Femur (tissue), 1 donor: Measurements from ENCODE around the gene EIF4G1.
"Not testable (repeated sequence)": the region's sequence is repeated elsewhere in the genome, so short reads cannot be mapped to it uniquely, and the experiment has no call there.

Source experiments
- DNase-seq: peaks from one replicate; pipeline ENCODE4 v3.0.0-alpha.2; 2017

Gene EIF4G1

GRCh38 chr3:184336547-184337398 lies 22.4 kb downstream of the EIF4G1 start:
- peak; percentile 54 for DNase-seq

GRCh38 chr3:184337399-184337714 lies 23.0 kb downstream of the EIF4G1 start, which contains the start of gene FAM131A:
TSS of gene FAM131A (plus strand) at chr3:184337600. CDS start at chr3:184337631, 31 bp downstream.
- peak; percentile 91 for DNase-seq

DNA sequence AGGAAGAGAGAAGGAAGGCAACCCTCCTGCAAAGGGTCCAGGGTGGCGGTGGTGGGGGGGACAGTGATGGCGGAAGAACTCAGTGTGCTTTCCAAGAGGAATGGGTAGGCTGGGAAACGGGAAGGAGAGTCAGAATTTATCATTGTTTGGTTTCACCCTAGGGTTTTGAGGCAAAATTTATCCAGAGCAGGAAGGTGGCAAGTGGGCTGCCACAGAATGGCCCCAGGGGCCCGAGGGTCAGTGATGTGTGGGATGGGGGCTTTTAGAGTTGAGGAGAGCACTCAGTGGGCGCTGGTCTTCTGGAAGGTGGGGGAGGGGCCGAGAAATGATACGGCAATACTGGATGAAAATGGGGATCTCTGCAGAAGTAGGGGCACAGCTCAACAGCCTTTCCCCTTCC lies 23.6 kb downstream of the EIF4G1 start:
- DNase-seq = no peak

DNA sequence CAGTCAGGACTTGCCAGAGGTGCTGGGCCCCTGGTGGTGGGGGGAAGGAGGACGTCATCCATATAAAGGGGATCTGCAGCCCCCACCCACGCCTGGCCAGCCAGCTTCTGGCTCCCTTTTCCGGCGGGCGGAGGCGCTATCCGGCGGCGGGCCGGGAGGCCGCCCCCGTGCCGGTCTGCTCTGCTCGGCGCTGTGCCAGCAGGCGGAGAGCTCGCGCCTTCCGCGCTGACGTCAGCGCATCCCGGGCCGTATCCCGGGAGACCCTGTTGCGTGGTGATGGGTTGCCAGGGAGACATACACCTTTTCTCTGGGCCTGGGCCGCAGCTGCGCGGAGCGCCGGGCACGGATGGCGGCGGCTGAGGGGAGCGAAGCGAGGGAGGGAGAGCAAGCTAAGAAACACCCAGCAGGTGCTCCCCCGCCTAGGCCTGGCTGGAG lies 24.1 kb downstream of the EIF4G1 start:
- DNase-seq = peak; percentile 92

DNA sequence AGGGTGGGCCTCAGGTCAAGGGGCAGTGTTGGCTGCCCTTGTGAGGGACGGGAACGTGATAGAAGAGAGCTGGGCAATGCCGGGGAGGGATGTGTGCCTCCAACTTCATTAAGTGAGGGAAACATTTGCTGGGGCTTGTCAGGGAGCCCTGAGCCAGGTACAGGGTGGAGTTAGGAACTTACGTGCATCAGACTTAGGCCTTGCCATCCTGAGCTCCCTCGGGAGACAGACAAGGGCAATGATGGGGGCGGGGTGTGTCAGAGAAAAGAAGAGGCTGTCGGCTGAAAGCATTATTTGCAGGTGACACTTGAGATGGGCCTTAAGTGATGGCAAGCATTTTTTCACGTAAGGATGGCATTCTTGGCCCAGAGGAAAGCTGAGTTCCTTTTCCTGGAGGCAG lies 24.6 kb downstream of the EIF4G1 start:
- no peak for DNase-seq

GRCh38 chr3:184339451-184340135 lies 25.2 kb downstream of the EIF4G1 start:
- DNase-seq = not testable (repeated sequence)

GRCh38 chr3:184341925-184342324 lies 27.5 kb downstream of the EIF4G1 start:
- no peak for DNase-seq

GRCh38 chr3:184343200-184343876 lies 28.9 kb downstream of the EIF4G1 start:
- DNase-seq = no peak

- DNase-seq = no peak
These were observed 30.3 kb downstream of the EIF4G1 start for GRCh38 chr3:184344579-184345316.

DNA sequence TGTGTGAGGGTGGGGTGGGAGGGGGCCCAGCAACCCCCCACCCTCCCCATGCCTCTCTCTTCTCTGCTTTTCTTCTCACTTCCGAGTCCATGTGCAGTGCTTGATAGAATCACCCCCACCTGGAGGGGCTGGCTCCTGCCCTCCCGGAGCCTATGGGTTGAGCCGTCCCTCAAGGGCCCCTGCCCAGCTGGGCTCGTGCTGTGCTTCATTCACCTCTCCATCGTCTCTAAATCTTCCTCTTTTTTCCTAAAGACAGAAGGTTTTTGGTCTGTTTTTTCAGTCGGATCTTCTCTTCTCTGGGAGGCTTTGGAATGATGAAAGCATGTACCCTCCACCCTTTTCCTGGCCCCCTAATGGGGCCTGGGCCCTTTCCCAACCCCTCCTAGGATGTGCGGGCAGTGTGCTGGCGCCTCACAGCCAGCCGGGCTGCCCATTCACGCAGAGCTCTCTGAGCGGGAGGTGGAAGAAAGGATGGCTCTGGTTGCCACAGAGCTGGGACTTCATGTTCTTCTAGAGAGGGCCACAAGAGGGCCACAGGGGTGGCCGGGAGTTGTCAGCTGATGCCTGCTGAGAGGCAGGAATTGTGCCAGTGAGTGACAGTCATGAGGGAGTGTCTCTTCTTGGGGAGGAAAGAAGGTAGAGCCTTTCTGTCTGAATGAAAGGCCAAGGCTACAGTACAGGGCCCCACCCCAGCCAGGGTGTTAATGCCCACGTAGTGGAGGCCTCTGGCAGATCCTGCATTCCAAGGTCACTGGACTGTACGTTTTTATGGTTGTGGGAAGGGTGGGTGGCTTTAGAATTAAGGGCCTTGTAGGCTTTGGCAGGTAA lies 31.1 kb downstream of the EIF4G1 start:
- DNase-seq = no peak

DNA sequence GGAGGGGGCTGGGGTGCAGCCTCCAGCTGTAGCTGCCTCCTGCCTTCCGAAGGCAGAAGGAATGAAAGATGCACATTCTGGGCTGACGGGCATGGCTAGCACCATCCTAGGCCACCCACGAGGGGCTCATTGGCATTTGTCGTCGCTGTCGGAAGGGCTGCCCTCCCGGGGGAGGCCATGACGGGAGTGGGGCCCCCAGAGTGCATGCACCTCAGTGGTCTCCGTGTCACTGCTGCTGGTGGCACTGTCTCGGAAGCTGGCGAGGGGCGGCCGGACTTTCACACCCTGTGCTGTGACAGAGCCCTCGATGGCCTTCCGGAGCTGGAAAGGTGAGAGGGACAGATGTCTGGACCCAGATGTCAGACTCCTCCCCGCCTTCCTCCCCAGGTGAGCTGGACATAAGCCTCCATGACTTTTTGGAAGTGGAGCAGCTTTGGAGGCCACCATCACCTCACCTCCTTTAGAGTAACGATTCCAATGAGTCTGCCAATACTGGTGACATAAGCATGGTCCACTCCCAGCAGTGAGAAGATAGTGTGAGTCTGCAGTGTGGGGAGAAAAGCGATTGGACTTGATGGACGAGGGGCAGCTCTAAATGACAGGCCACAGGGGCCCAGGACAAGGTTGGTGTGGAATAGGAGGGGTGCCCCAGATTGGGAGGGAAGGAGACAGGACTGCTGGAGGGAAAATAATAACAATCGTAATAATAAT lies 32.2 kb downstream of the EIF4G1 start:
- DNase-seq = no peak

GRCh38 chr3:184347321-184348056 lies 33.1 kb downstream of the EIF4G1 start:
- DNase-seq = no peak

DNA sequence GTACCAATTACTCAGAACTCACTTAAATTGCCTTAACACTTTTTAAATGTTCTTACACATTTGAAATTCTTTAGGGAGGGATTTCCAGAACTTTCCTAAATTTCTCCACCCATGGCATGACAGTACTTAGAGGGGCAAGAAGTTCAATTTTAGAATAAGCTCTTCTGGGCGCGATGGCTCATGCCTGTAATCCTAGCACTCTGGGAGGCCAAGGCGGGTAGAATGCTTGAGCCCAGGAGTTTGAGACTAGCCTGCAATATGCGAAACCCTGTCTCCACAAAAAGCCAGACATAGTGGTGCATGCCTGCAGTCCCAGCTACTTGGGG lies 33.6 kb downstream of the EIF4G1 start:
- DNase-seq = no peak

- no peak for DNase-seq
These were observed 35.4 kb downstream of the EIF4G1 start for GRCh38 chr3:184349563-184350470.

- no peak for DNase-seq
These were observed 36.2 kb downstream of the EIF4G1 start for GRCh38 chr3:184350618-184351017.

DNA sequence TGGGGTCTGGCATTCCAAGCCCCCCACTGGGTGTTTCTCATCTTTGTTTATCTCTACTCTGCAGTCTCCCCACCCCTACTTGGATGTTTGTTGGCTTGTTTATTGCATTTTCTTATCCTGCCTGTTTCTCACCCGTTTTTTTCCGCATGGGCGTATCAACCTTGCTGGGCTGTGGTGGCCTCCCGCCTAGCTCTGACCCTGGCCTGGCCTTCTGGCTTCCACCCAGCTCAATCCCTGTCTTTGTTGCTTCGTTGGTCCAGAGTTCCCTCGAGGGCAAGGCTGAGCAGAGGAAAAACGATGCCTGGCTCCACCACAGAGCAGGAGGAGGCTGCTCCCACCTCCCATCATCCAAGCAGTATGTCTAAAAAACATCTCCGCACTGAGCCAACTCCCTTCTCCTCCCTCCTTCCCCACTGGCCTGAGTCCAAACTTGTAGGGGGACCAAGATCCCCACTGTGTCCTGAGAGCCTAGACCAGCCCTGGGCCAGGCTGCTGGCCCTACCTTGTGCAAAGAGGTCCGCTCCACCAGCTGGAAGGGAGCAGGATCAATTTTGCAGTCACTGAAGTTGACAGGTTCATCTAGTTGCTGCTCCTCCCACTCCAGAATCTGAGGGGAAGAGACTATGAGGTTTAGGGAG lies 37.2 kb downstream of the EIF4G1 start:
- DNase-seq = peak; percentile 20

DNA sequence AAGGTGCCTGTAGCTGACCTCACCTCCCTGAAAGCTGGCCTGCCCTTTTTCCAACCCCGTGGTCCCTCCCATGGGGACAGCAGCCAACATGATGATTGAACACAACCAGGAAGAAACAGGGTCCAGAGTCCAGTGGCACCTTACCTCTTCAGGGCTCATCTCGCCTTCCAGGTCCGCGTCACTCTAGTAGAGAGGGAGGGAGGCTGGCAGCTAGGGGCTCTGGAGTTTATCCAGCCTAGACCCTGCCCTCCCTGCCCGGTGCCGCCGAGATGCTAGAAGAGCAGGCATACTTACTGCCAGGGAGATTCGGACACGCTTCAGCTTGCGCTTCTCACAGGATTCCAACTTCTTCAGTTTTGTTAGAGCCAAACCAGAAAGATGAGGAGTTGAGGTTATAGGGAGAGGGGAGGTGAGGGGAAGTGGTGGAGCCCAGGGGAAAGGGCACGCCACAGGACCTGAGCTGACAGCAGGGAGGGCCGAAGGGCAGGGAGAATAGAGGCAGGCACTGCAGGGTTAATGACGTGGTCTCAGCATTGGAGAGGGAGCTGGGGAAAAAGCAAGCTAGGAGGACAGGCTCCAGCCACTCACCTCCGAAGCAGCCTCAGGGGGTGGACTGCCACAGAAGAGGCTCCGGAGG lies 37.9 kb downstream of the EIF4G1 start:
- DNase-seq = peak; percentile 17

GRCh38 chr3:184352897-184353545 lies 38.6 kb downstream of the EIF4G1 start:
- DNase-seq = peak; percentile 14
